Nephron (organoid): ENCODE results near the gene ASB17.
"Not testable (repeated sequence)": the region's sequence is repeated elsewhere in the genome, so short reads cannot be mapped to it uniquely, and the experiment has no call there.

Experiments
- H3K27ac Mint-ChIP-seq, 3 experiments: 2 replicates each; pipeline ENCODE4 v1.8.0; 2020; ENCODE audit warnings: mixed read lengths in 3 of 3, mild to moderate bottlenecking in 2 of 3, moderate library complexity in 1 of 3
- H3K27me3 Mint-ChIP-seq: 2 replicates; pipeline ENCODE4 v1.8.0; 2021; ENCODE audit warnings: low read depth, mild to moderate bottlenecking, moderate library complexity, mixed read lengths
- H3K36me3 Mint-ChIP-seq: 2 replicates; pipeline ENCODE4 v1.8.0; 2020; ENCODE audit warnings: low read depth, mixed read lengths
- H3K4me1 Mint-ChIP-seq: 2 replicates; pipeline ENCODE4 v1.8.0; 2020; ENCODE audit warnings: mixed read lengths
- H3K4me3 Mint-ChIP-seq, 3 experiments: 2 replicates each; pipeline ENCODE4 v1.8.0; 2020; ENCODE audit warnings: mild to moderate bottlenecking in 3 of 3, mixed read lengths in 3 of 3, moderate library complexity in 2 of 3
- H3K9me3 Mint-ChIP-seq: 2 replicates; pipeline ENCODE4 v1.8.0; 2020; ENCODE audit warnings: mixed read lengths
- CTCF ChIP-seq, 3 experiments: fragments of 200-600 bp; sonication (generic); IDR thresholded peaks; one replicate each; pipeline ENCODE4 v1.5.0; 2021; ENCODE audit warnings: antibody characterized with exemption in 3 of 3; ENCODE audit not compliant: unreplicated experiment in 3 of 3

Gene ASB17

DNA sequence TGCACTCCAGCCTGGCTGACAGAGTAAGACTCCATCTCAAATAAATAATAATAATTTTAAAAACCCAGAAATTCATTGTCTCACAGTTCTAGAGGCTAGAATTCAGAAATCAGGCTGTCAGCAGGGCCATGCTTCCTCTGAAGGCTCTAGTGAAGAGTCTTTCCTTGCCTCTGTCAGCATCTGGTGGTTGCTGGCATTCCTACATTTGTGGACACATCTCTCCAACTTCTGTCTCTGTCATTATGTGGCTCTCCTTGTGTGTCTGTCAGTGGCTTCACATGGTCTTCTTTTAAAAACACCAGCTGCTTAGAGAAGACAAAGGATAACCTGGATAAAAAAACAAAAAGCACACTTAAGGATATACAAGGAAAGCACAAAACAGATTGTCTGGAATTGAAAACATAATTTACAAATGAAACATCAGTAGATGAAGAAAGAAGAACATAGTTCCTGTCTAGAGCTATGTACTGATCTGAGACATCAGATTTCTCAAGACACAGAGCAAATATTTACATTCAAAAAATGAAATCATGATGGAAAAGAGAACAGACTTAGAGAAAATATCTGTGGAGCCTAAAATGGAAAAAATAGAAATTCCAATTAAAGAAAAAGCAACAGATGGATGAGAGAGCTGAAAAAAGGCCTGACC is 32.7 kb upstream of the ASB17 start:
- no peak overlapping the region for H3K4me3 Mint-ChIP-seq
- no peak for TF ChIP-seq CTCF (IDR thresholded peaks at IDR 0.05; ENCODE audit: unreplicated experiment in 3 of 3)
- H3K36me3 Mint-ChIP-seq = no peaks in the 10 kb centered on the region
- H3K27me3 Mint-ChIP-seq = no peaks in the 10 kb centered on the region
- no peaks in the 10 kb centered on the region for H3K4me1 Mint-ChIP-seq
- H3K27ac Mint-ChIP-seq = no peak overlapping the region
- H3K9me3 Mint-ChIP-seq = peaks cover 5% of the 10 kb centered on the region

- H3K27me3 Mint-ChIP-seq, H3K9me3 Mint-ChIP-seq, H3K4me1 Mint-ChIP-seq, H3K27ac Mint-ChIP-seq, H3K36me3 Mint-ChIP-seq, H3K4me3 Mint-ChIP-seq: not testable (repeated sequence)
Observed at GRCh38 chr1:75964110-75964759, 32.0 kb upstream of the ASB17 start.

DNA sequence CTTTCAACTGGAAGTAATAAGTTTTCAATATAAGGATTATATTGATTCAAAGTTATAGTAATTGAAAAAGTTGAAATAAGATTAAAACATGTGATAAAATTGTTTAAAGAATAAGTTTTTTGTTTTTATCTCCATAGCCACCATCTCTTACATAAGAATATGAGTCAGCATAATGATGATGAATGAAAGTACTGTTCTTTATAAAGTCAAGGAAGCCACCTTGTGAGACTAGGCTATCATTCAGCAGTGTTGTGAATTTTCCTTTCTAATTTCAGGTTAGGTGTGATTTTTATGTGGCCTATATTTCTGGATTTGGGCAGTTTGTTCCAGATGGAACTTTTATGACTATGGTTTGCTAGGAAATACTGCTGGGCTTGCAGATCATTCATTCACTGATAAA is 22.4 kb upstream of the ASB17 start:
- Mint-ChIP-seq H3K27me3 (no peaks in the 10 kb centered on the region), H3K9me3 (no peaks in the 10 kb centered on the region), H3K4me1 (no peaks in the 10 kb centered on the region), H3K27ac (no peak overlapping the region), H3K4me3 (no peak overlapping the region), H3K36me3 (no peaks in the 10 kb centered on the region)
- no peak for TF ChIP-seq CTCF (IDR thresholded peaks at IDR 0.05; ENCODE audit: unreplicated experiment in 3 of 3)

- Mint-ChIP-seq H3K4me3 (no peak overlapping the region), H3K36me3 (no peaks in the 10 kb centered on the region), H3K9me3 (no peaks in the 10 kb centered on the region), H3K4me1 (no peaks in the 10 kb centered on the region), H3K27ac (peak overlapping the region; percentile 94 to 97 (median 97)), H3K27me3 (no peaks in the 10 kb centered on the region)
- no peak for TF ChIP-seq CTCF (IDR thresholded peaks at IDR 0.05; ENCODE audit: unreplicated experiment in 3 of 3)
Observed at GRCh38 chr1:75953461-75953860, 21.3 kb upstream of the ASB17 start.

DNA sequence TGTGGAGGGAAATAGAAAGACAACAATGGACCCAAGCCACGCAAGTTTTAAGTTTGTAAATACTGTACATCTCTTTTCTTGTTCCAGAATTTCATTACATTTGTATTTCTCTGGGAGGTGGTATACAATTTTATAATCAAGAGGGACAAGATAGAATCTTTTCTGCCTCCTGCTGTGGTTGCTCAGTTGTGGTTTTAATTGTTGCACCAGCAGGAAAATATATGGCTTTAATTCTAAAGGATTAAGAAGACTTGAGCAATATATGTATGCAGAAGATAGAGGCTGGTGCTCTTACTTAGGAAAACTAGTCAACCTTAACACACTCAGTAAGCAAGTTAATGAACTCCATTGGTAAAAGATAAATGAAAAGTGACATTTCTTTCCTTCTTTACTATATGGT is 19.8 kb upstream of the ASB17 start:
- H3K9me3 Mint-ChIP-seq = peaks cover 4% of the 10 kb centered on the region
- no peaks in the 10 kb centered on the region for H3K27me3 Mint-ChIP-seq
- H3K36me3 Mint-ChIP-seq = no peaks in the 10 kb centered on the region
- TF ChIP-seq CTCF (IDR thresholded peaks at IDR 0.05; ENCODE audit: unreplicated experiment in 3 of 3) = no peak
- H3K27ac Mint-ChIP-seq = peak overlapping the region; percentile 69 to 97 (median 75)
- no peaks in the 10 kb centered on the region for H3K4me1 Mint-ChIP-seq
- no peak overlapping the region for H3K4me3 Mint-ChIP-seq

DNA sequence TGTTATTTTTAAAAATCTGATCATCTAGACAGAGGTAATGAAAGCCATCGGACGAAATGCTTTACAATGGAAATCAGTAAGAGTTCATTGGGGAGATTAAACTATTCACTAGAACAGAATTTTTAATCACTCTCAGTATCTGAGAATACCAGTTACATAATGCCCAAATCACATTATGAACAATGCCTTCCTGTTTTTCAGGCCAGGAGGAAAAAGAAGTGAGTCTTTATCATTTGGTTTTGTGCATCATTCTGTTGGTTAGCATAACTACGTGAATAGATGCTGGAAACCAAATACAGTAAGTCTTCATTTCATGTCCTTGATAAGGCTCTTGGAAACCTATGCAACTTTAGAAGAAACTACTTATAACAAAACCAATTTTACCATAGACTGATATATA is 18.0 kb upstream of the ASB17 start:
- peaks cover 15% of the 10 kb centered on the region for H3K9me3 Mint-ChIP-seq
- H3K27ac Mint-ChIP-seq = peak overlapping the region; percentile 16 to 86 (median 21)
- no peaks in the 10 kb centered on the region for H3K27me3 Mint-ChIP-seq
- TF ChIP-seq CTCF (IDR thresholded peaks at IDR 0.05; ENCODE audit: unreplicated experiment in 3 of 3) = no peak
- H3K4me3 Mint-ChIP-seq = no peak overlapping the region
- no peaks in the 10 kb centered on the region for H3K36me3 Mint-ChIP-seq
- H3K4me1 Mint-ChIP-seq = no peaks in the 10 kb centered on the region

- not testable (repeated sequence) for H3K27me3 Mint-ChIP-seq, H3K36me3 Mint-ChIP-seq, H3K27ac Mint-ChIP-seq, H3K4me1 Mint-ChIP-seq, H3K4me3 Mint-ChIP-seq
- H3K9me3 Mint-ChIP-seq = peaks cover 28% of the 10 kb centered on the region
Observed at GRCh38 chr1:75943037-75943436, 10.8 kb upstream of the ASB17 start.
